ENCODE results near the gene LIN28B. TPM values are rescaled to one million over a fixed set of nuclear protein-coding genes. Genes with fewer than 3 reads are reported as not detected.
"Not testable (repeated sequence)": the region's sequence is repeated elsewhere in the genome, so short reads cannot be mapped to it uniquely, and the experiment has no call there.

Gene LIN28B
- total and polyA plus RNA-seq, 7 donors = not detected

DNA sequence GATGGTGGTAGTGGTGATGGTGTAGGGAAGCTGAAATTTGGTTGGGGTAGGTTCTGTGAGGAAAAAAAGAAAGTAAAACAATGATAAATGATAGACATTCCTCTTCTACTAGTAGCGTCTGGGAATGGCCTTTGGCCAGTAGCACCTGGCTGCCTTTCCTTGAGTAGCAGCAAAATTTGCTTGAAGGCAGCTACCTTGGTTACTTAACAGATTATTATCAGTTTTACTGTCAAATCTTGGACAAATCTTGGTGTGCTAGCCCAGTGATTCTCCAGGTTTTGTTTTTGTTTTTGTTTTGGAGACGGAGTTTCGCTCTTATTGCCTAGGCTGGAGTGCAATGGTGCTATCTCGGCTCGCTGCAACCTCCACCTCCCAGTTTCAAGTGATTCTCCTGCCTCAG, 26.4 kb downstream of the LIN28B start:
- Histone ChIP-seq H3K4me3 (no peak overlapping the region), H3K27ac (no peak overlapping the region), H3K27me3 (ENCODE audit: insufficient read depth in 3 of 3, low read length in 2 of 3) (no peaks in the 10 kb centered on the region), H3K4me1 (no peaks in the 10 kb centered on the region), H3K9me3 (no peaks in the 10 kb centered on the region), H3K36me3 (ENCODE audit: insufficient read depth in 1 of 2, low read depth in 1 of 2) (no peaks in the 10 kb centered on the region)
- DNase-seq = no peak
- TF ChIP-seq, protein P1, sequence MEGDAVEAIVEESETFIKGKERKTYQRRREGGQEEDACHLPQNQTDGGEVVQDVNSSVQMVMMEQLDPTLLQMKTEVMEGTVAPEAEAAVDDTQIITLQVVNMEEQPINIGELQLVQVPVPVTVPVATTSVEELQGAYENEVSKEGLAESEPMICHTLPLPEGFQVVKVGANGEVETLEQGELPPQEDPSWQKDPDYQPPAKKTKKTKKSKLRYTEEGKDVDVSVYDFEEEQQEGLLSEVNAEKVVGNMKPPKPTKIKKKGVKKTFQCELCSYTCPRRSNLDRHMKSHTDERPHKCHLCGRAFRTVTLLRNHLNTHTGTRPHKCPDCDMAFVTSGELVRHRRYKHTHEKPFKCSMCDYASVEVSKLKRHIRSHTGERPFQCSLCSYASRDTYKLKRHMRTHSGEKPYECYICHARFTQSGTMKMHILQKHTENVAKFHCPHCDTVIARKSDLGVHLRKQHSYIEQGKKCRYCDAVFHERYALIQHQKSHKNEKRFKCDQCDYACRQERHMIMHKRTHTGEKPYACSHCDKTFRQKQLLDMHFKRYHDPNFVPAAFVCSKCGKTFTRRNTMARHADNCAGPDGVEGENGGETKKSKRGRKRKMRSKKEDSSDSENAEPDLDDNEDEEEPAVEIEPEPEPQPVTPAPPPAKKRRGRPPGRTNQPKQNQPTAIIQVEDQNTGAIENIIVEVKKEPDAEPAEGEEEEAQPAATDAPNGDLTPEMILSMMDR (IDR thresholded peaks at IDR 0.05) = no peak
- ATAC-seq = no peak
- intact Hi-C loops (cut with DNase I) = no loop called here
- WGBS, 3 donors = 81 to 86% (median 85%) methylated on average over 5 of the region's 5 CpGs

DNA sequence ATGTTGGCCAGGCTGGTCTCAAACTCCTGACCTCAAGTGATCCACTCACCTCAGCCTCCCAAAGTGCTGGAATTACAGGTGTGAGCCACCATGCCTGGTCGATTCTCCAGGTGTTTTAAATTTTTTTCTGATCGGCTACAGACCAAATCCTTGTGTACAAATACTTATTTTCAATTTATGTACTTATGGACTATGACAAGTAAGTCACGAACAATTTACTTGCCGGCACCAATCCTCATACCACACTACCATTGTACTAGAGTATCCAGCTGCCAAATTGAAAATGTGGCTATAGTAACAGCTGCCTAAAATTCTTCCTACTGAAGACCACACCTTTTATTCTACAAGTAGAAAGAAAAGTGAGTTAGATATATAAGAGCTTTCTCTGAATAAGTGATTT, 26.9 kb downstream of the LIN28B start:
- no peak for ATAC-seq
- WGBS, 3 donors = 37 to 48% (median 46%) methylated on average over 4 of the region's 4 CpGs
- Histone ChIP-seq H3K4me3 (no peak overlapping the region), H3K27me3 (ENCODE audit: insufficient read depth in 3 of 3, low read length in 2 of 3) (no peaks in the 10 kb centered on the region), H3K27ac (no peak overlapping the region), H3K4me1 (no peaks in the 10 kb centered on the region), H3K9me3 (no peaks in the 10 kb centered on the region), H3K36me3 (ENCODE audit: insufficient read depth in 1 of 2, low read depth in 1 of 2) (no peaks in the 10 kb centered on the region)
- TF ChIP-seq, protein P1 (IDR thresholded peaks at IDR 0.05) = no peak
- intact Hi-C loops (cut with DNase I) = no loop called here
- no peak for DNase-seq

DNA sequence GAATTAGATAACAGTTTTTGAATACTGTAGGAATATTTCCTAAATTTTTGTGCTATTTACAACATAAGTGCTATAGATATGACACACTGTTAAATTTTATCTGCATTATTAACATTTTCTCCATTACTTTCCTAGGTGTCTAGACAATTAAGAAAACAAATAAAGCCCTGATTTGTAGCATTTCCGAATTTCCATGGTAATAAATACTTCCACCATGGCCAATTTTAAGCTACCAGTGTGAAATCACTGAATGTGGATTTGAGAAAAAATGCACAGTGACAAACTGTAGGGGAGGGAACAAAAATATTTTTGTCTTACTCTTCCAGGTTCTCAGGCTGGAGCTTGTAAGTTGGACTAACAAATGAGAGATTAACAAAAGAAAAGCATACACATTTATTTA, 27.9 kb downstream of the LIN28B start:
- 23 to 43% (median 32%) methylated on average over 1 of the region's 1 CpG for WGBS, 3 donors
- no peak overlapping the region for H3K27ac ChIP-seq
- H3K4me1 ChIP-seq = no peaks in the 10 kb centered on the region
- ATAC-seq = no peak
- DNase-seq = no peak
- H3K27me3 ChIP-seq (ENCODE audit: insufficient read depth in 3 of 3, low read length in 2 of 3) = no peaks in the 10 kb centered on the region
- no peaks in the 10 kb centered on the region for H3K36me3 ChIP-seq (ENCODE audit: insufficient read depth in 1 of 2, low read depth in 1 of 2)
- no peaks in the 10 kb centered on the region for H3K9me3 ChIP-seq
- TF ChIP-seq, protein P1 (IDR thresholded peaks at IDR 0.05) = no peak
- intact Hi-C loops (cut with DNase I) = no loop called here
- H3K4me3 ChIP-seq = no peak overlapping the region

DNA sequence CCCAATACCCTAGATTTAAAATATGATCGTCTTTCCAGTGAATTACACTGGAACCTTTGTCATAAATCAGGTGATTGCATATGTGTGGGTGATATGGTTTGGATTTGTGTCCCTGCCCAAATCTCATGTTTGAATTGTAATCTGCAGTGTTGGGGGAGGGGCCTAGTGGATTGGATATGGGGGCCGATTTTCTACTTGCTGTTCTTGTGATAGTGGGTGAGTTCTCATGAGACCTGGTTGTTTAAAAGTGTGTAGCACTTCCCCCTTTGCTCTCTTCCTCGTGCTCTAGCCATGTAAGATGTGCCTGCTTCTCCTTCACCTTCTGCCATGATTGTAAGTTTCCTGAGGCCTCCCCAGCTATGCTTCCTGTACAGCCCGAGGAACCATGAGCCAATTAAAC, 29.0 kb downstream of the LIN28B start:
- H3K9me3 ChIP-seq; intact Hi-C loops (cut with DNase I); H3K4me1 ChIP-seq; ATAC-seq; DNase-seq; H3K4me3 ChIP-seq; H3K27ac ChIP-seq; H3K27me3 ChIP-seq (ENCODE audit: insufficient read depth in 3 of 3, low read length in 2 of 3); H3K36me3 ChIP-seq (ENCODE audit: insufficient read depth in 1 of 2, low read depth in 1 of 2): not testable (repeated sequence)
- 76 to 80% (median 80%) methylated on average over 4 of the region's 4 CpGs for WGBS, 3 donors

DNA sequence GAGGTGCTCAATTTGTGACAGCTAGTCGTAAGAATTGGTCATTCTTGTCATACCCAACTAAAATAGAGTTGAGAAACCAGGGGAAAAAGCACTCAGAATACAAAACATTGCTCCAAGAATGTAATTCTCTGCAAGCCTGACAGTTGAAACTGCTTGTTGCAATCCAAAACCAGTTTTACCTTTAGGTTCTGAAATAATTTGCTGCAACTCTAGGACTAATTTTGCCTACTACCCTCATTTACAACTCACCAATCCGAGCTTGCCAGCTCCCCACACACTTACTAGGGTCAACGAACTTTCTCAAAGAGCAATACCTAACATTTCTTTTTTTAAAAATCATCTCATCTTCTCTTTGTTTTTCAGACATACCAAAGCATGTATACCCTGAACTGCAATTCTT, 29.7 kb downstream of the LIN28B start:
- H3K4me3 ChIP-seq = no peak overlapping the region
- no peaks in the 10 kb centered on the region for H3K36me3 ChIP-seq (ENCODE audit: insufficient read depth in 1 of 2, low read depth in 1 of 2)
- TF ChIP-seq, protein P1 (IDR thresholded peaks at IDR 0.05) = no peak
- H3K27me3 ChIP-seq (ENCODE audit: insufficient read depth in 3 of 3, low read length in 2 of 3) = no peaks in the 10 kb centered on the region
- ATAC-seq (no peak), DNase-seq (no peak)
- H3K27ac ChIP-seq = no peak overlapping the region
- intact Hi-C loops (cut with DNase I) = no loop called here
- no peaks in the 10 kb centered on the region for H3K9me3 ChIP-seq
- WGBS, 3 donors = 79 to 90% (median 82%) methylated on average over 3 of the region's 3 CpGs
- no peaks in the 10 kb centered on the region for H3K4me1 ChIP-seq

All from psoas muscle (tissue), 8 donors.